ENCODE measurements around the gene BTAF1. TPM values are rescaled to one million over a fixed set of nuclear protein-coding genes. Genes with fewer than 3 reads are reported as not detected.

Gene BTAF1
- total RNA-seq, 1 experiment from 2014 or later = 49.6 TPM

- no peak for TF ChIP-seq AFF4 (CRISPR knock-in tag; IDR thresholded peaks at IDR 0.05; ENCODE audit: borderline replicate concordance)
- no peak for TF ChIP-seq ZBTB21 (CRISPR knock-in tag; IDR thresholded peaks at IDR 0.05; ENCODE audit: borderline replicate concordance)
- no peak for TF ChIP-seq USF1 (CRISPR knock-in tag; IDR thresholded peaks at IDR 0.05)
Observed at GRCh38 chr10:91910467-91910866, 13.1 kb upstream of the BTAF1 start (continued).

GRCh38 chr10:91919651-91920050 is 3.9 kb upstream of the BTAF1 start:
- no peak for TF ChIP-seq IRF1 (CRISPR knock-in tag; IDR thresholded peaks at IDR 0.05)
- no peak for TF ChIP-seq ZNF232 (CRISPR knock-in tag; IDR thresholded peaks at IDR 0.05)
- no peak for TF ChIP-seq ZBTB21 (CRISPR knock-in tag; IDR thresholded peaks at IDR 0.05; ENCODE audit: borderline replicate concordance)
- TF ChIP-seq ZNF121 (CRISPR knock-in tag; IDR thresholded peaks at IDR 0.05) = no peak
- TF ChIP-seq ATF3 (CRISPR knock-in tag; conservative IDR thresholded peaks at IDR 0.05) = no peak
- TF ChIP-seq GABPB1 (CRISPR knock-in tag; IDR thresholded peaks at IDR 0.05) = no peak
- TF ChIP-seq ATF6 (CRISPR knock-in tag; IDR thresholded peaks at IDR 0.05) = no peak
- no peak for TF ChIP-seq AFF4 (CRISPR knock-in tag; IDR thresholded peaks at IDR 0.05; ENCODE audit: borderline replicate concordance)
- no peak for TF ChIP-seq GTF2I (CRISPR knock-in tag; conservative IDR thresholded peaks at IDR 0.05)
- TF ChIP-seq FOXK1 (CRISPR knock-in tag; IDR thresholded peaks at IDR 0.05) = no peak
- no peak for TF ChIP-seq ZNF671 (CRISPR knock-in tag; IDR thresholded peaks at IDR 0.05)
- no peak for TF ChIP-seq GRHL2 (CRISPR knock-in tag; IDR thresholded peaks at IDR 0.05; ENCODE audit: insufficient replicate concordance, severe bottlenecking)
- no peak for TF ChIP-seq IRF2 (CRISPR knock-in tag; IDR thresholded peaks at IDR 0.05; ENCODE audit: borderline replicate concordance, low read depth)
- TF ChIP-seq MYBL2 (CRISPR knock-in tag; IDR thresholded peaks at IDR 0.05) = no peak
- no peak for TF ChIP-seq NFATC4 (CRISPR knock-in tag; IDR thresholded peaks at IDR 0.05)
- no peak for TF ChIP-seq CTCF (IDR thresholded peaks at IDR 0.05)
- DNase-seq (ENCODE audit: low spot score) (no peak), ATAC-seq (no peak)
- peaks cover 5% of the 10 kb centered on the region; the same call in 1 of the 2 replicates for H3K27me3 Mint-ChIP-seq (ENCODE audit: low read depth)
- POLR2A ChIA-PET = no interaction called here
- no peak overlapping the region for H3K27ac Mint-ChIP-seq
- H3K4me3 Mint-ChIP-seq = no peak overlapping the region
- H3K9me3 Mint-ChIP-seq = peaks cover 11% of the 10 kb centered on the region
- peaks cover 14% of the 10 kb centered on the region for H3K4me1 Mint-ChIP-seq
- CTCF ChIA-PET = no interaction called here
- H3K36me3 Mint-ChIP-seq = peaks cover 3% of the 10 kb centered on the region
